OCI-LY1 (cell line): ENCODE measurements around the gene ABCF3.

Experiments used
- CTCF ChIP-seq: fragments of 200-600 bp; sonication (generic), shearing (Covaris generic); IDR thresholded peaks from 2 replicates; pipeline ENCODE4 v1.5.1; 2017; ENCODE audit warnings: mild to moderate bottlenecking, antibody characterized with exemption, low read length, moderate library complexity, mixed read lengths
- EZH2 ChIP-seq: fragments of 200-600 bp; sonication (generic), shearing (Covaris generic); IDR thresholded peaks from 2 replicates; pipeline ENCODE4 v1.8.0; 2017; ENCODE audit warnings: borderline replicate concordance, mixed run types, mild to moderate bottlenecking, antibody characterized with exemption, low read length, moderate library complexity, mixed read lengths

- TF ChIP-seq EZH2 = no peak
- no peak for TF ChIP-seq CTCF
Observed at GRCh38 chr3:184200825-184201224, 14.8 kb downstream of the ABCF3 start.
